Endothelial cell of umbilical vein (primary cell): ENCODE results near the gene PRRX2. TPM values are rescaled to one million over a fixed set of nuclear protein-coding genes. Genes with fewer than 3 reads are reported as not detected.

Experiments
- BruUV-seq: library from RNA; stranded (reverse); fragments of 400-500 nt; replicated peaks from 2 replicates; lab custom pipeline; 2021; lab: Mats Ljungman, UMichigan
- CTCF ChIA-PET: fragments of 300-600, 350-600 bp; sonication (Branson Sonifier 250); formaldehyde crosslinking; loops from one replicate; lab custom pipeline; 2021; ENCODE audit warnings: antibody characterized with exemption, inconsistent platforms; lab: Charles Lee
- POLR2A ChIA-PET: fragments of 300-600, 350-600 bp; sonication (Branson Sonifier 250); formaldehyde crosslinking; loops from one replicate; lab custom pipeline; 2021; ENCODE audit warnings: antibody characterized with exemption, inconsistent platforms; lab: Charles Lee
- DNase-seq: peaks from one replicate; pipeline ENCODE4 v3.0.0-alpha.2; 2011; ENCODE audit warnings: low read depth, low spot score
- FAIRE-seq: peaks from 2 replicates; lab custom pipeline; 2011; peaks lifted over from hg19 to GRCh38; lab: Jason Lieb, UNC
- H2AFZ ChIP-seq: 2 replicates; pipeline ENCODE4 v1.6.0; 2012; ENCODE audit warnings: low read depth, low read length, control low read depth, inconsistent platforms
- H3K27ac ChIP-seq: 2 replicates; pipeline ENCODE4 v1.5.1; 2011; ENCODE audit warnings: low read depth, mild to moderate bottlenecking, control low read depth, low read length, moderate library complexity; ENCODE audit not compliant: insufficient read depth
- H3K27me3 ChIP-seq, 2 experiments: 2 replicates each; pipeline versions ENCODE4 v1.6.0 to v1.6.1; 2011; ENCODE audit warnings: low read length in 2 of 2, mixed read lengths in 1 of 2; ENCODE audit not compliant: control insufficient read depth in 2 of 2, insufficient read depth in 2 of 2
- H3K36me3 ChIP-seq, 2 experiments: 2 replicates in 1 of 2; 3 replicates in 1 of 2; pipeline ENCODE4 v1.5.1; 2011; ENCODE audit warnings: low read length in 2 of 2, mild to moderate bottlenecking in 1 of 2, moderate library complexity in 1 of 2; ENCODE audit not compliant: control insufficient read depth in 2 of 2, insufficient read depth in 2 of 2; ENCODE audit errors: extremely low read depth in 1 of 2
- H3K4me1 ChIP-seq: 3 replicates; pipeline ENCODE4 v1.5.1; 2011; ENCODE audit warnings: mild to moderate bottlenecking, low read length; ENCODE audit not compliant: control insufficient read depth, insufficient read depth; ENCODE audit errors: extremely low read depth
- H3K4me2 ChIP-seq: 2 replicates; pipeline ENCODE4 v1.6.1; 2011; ENCODE audit warnings: low read length, control low read depth, mixed read lengths; ENCODE audit not compliant: insufficient read depth
- H3K4me3 ChIP-seq, 3 experiments: fragments of 200-600 bp in 1 of 3; sonication (generic), shearing (Covaris generic) in 1 of 3; replicated peaks in 1 of 3; 2 replicates each; pipeline ENCODE4 v1.5.1; 2011 to 2016; ENCODE audit warnings: control low read depth in 3 of 3, low read length in 3 of 3, mild to moderate bottlenecking in 2 of 3, inconsistent platforms in 1 of 3, low read depth in 1 of 3, moderate library complexity in 1 of 3; ENCODE audit not compliant: insufficient read depth in 1 of 3
- H3K79me2 ChIP-seq: 2 replicates; pipeline ENCODE4 v1.6.0; 2012; ENCODE audit warnings: low read length, inconsistent platforms; ENCODE audit not compliant: control insufficient read depth, insufficient read depth
- H3K9ac ChIP-seq: replicated peaks from 2 replicates; pipeline ENCODE3; 2011; ENCODE audit warnings: low read length, control low read depth; ENCODE audit not compliant: insufficient read depth; ENCODE audit errors: extremely low read depth
- H3K9me1 ChIP-seq: replicated peaks from 3 replicates; pipeline ENCODE4 v1.6.0; 2011; ENCODE audit warnings: mild to moderate bottlenecking, low read length; ENCODE audit not compliant: control insufficient read depth, insufficient read depth; ENCODE audit errors: extremely low read depth
- H3K9me3 ChIP-seq: replicated peaks from 2 replicates; pipeline ENCODE4 v1.5.1; 2012; ENCODE audit warnings: low read length, inconsistent platforms; ENCODE audit not compliant: control insufficient read depth, insufficient read depth
- H4K20me1 ChIP-seq: replicated peaks from 2 replicates; pipeline ENCODE3; 2011; ENCODE audit warnings: mild to moderate bottlenecking, low read length; ENCODE audit not compliant: control insufficient read depth, insufficient read depth; ENCODE audit errors: extremely low read depth
- EZH2 ChIP-seq: IDR thresholded peaks from 2 replicates; pipeline ENCODE4 v1.6.1; 2012; ENCODE audit warnings: borderline replicate concordance, low read depth, mild to moderate bottlenecking, moderate library complexity, low read length, inconsistent platforms; ENCODE audit not compliant: severe bottlenecking
- FOS ChIP-seq: IDR thresholded peaks from 2 replicates; pipeline ENCODE4 v1.6.1; 2011; ENCODE audit warnings: mild to moderate bottlenecking, low read length, moderate library complexity, borderline replicate concordance; ENCODE audit not compliant: insufficient read depth
- GATA2 ChIP-seq: IDR thresholded peaks from 2 replicates; pipeline ENCODE4 v1.7.0; 2011; ENCODE audit warnings: low read depth, mild to moderate bottlenecking, moderate library complexity, mixed read lengths, low read length; ENCODE audit not compliant: insufficient read length, insufficient read depth
- JUN ChIP-seq: IDR thresholded peaks from 2 replicates; pipeline ENCODE4 v1.6.1; 2011; ENCODE audit warnings: borderline replicate concordance, low read depth; ENCODE audit not compliant: insufficient read length, insufficient read depth
- MYC ChIP-seq: IDR thresholded peaks from one replicate; pipeline ENCODE4 v1.6.1; 2011; ENCODE audit warnings: mild to moderate bottlenecking, low read depth, low read length
- POLR2A ChIP-seq: IDR thresholded peaks from 2 replicates; pipeline ENCODE4 v1.6.1; 2012; ENCODE audit warnings: low read depth, mild to moderate bottlenecking, control low read depth, low read length
- POLR2AphosphoS5 ChIP-seq: IDR thresholded peaks from 2 replicates; pipeline ENCODE4 v1.6.1; 2012; ENCODE audit warnings: low read depth, mild to moderate bottlenecking, control low read depth, low read length, moderate library complexity; ENCODE audit not compliant: insufficient read depth
- dilution Hi-C: fragments of 300-500 bp; cut with MboI; formaldehyde crosslinking; loops from one replicate; pipeline ENCODE4 v1.15.0; 2019; ENCODE audit warnings: low sequenced_read_pairs; ENCODE audit not compliant: extremely low pct_ligation_motif_present
- intact Hi-C: fragments of 100-400 bp; cut with micrococcal nuclease; formaldehyde crosslinking; loops from one replicate; pipeline ENCODE4 v1.10.0; 2022
- polyA plus RNA-seq, 4 experiments: library from polyadenylated mRNA; depleted of rRNA in 3 of 4; stranded (reverse) in 3 of 4; unstranded in 1 of 4; fragments of >200 nt; gene quantifications; 2 replicates each; pipeline versions ENCODE4 v1.2.1 to v1.2.3, GENCODE V29; 2011 to 2012; ENCODE audit warnings: missing spikeins in 1 of 4
- total RNA-seq: library from RNA; stranded (reverse); gene quantifications from 2 replicates; pipeline ENCODE4 v1.2.3, GENCODE V29; 2021
- TF ChIP-seq, protein P1 (sequence below): IDR thresholded peaks from 2 replicates; pipeline ENCODE4 v1.6.1; 2011; ENCODE audit not compliant: insufficient read depth, insufficient read length
- TF ChIP-seq, protein P2 (sequence below), 2 donors: IDR thresholded peaks; 1 replicate in 1 of 2; 2 replicates in 1 of 2; pipeline ENCODE4 v1.5.1; 2011; ENCODE audit warnings: low read length in 2 of 2, mild to moderate bottlenecking in 2 of 2, moderate library complexity in 2 of 2, control low read depth in 1 of 2, inconsistent platforms in 1 of 2, low read depth in 1 of 2; ENCODE audit not compliant: insufficient read depth in 1 of 2; ENCODE audit errors: extremely low read depth in 1 of 2

PRRX2 gene
- total and polyA plus RNA-seq, 2 donors (not counting 3 experiments of a cell fraction or from before 2014, with no cell fraction given), result 0.19 to 0.77 TPM

DNA sequence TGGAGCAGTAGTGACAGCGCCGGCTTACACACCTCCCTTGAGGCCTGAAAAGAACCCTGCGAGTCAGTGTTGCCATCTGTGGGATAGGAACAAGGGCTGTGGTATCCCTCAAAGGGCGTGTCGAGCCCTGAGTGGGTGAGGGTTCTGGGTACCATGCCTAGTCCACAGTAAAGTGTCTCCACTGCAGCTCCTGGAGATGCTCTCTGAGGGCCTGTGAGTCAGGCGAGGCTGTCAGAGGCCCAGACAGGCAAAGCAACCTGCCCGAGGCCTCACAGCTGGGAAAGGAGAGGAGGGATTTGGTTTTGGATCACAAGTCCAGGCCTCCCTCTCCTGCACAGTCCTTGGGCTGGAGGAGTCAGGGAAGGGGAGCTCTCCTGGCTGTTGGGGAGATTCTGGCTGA, 6.1 kb downstream of the PRRX2 start:
- Histone ChIP-seq H3K27ac (no peak overlapping the region), H4K20me1 (no peaks in the 10 kb centered on the region), H3K9ac (no peak overlapping the region), H3K9me3 (no peaks in the 10 kb centered on the region), H3K4me2 (no peak overlapping the region), H3K36me3 (no peaks in the 10 kb centered on the region), H3K4me3 (no peak overlapping the region), H3K4me1 (no peaks in the 10 kb centered on the region), H3K79me2 (no peaks in the 10 kb centered on the region), H3K9me1 (no peaks in the 10 kb centered on the region), H2AFZ (no peak overlapping the region), H3K27me3 (peaks cover 0 to 4% of the 10 kb centered on the region in 2 experiments)
- dilution Hi-C loops, result no loop called here
- intact Hi-C loops, result no loop called here
- FAIRE-seq, result no peak
- CTCF ChIA-PET, result interaction anchor here (0.6 kb wide), 1 partner anchor 55 kb away, joined by 3 read pairs; no protein-coding TSS in a partner anchor
- POLR2A ChIA-PET, result no interaction called here
- no TSS peak for BruUV-seq
- TF ChIP-seq, protein P1, sequence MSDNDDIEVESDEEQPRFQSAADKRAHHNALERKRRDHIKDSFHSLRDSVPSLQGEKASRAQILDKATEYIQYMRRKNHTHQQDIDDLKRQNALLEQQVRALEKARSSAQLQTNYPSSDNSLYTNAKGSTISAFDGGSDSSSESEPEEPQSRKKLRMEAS, result no peak
- TF ChIP-seq JUN (no peak), EZH2 (no peak), GATA2 (no peak), POLR2A (no peak), FOS (no peak), MYC (no peak), POLR2AphosphoS5 (no peak)
- TF ChIP-seq, protein P2, sequence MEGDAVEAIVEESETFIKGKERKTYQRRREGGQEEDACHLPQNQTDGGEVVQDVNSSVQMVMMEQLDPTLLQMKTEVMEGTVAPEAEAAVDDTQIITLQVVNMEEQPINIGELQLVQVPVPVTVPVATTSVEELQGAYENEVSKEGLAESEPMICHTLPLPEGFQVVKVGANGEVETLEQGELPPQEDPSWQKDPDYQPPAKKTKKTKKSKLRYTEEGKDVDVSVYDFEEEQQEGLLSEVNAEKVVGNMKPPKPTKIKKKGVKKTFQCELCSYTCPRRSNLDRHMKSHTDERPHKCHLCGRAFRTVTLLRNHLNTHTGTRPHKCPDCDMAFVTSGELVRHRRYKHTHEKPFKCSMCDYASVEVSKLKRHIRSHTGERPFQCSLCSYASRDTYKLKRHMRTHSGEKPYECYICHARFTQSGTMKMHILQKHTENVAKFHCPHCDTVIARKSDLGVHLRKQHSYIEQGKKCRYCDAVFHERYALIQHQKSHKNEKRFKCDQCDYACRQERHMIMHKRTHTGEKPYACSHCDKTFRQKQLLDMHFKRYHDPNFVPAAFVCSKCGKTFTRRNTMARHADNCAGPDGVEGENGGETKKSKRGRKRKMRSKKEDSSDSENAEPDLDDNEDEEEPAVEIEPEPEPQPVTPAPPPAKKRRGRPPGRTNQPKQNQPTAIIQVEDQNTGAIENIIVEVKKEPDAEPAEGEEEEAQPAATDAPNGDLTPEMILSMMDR (IDR thresholded peaks at IDR 0.05; ENCODE audit: extremely low read depth in 1 of 2, insufficient read depth in 1 of 2, low read depth in 1 of 2, low read length in 2 of 2), result no peak
- no peak for DNase-seq
